Testis (tissue), 2 donors: ENCODE results near the gene TMEM267.

Source experiments
- CTCF ChIP-seq, 3 experiments: fragments of 450-650 bp in 2 of 3; fragments of 200-600 bp in 1 of 3; sonication (generic) in 1 of 3; IDR thresholded peaks; one replicate each; pipeline ENCODE4 v1.5.1; 2016 to 2019; ENCODE audit warnings: antibody characterized with exemption in 3 of 3, mild to moderate bottlenecking in 2 of 3, moderate library complexity in 1 of 3
- POLR2A ChIP-seq: fragments of 450-650 bp; IDR thresholded peaks from one replicate; pipeline ENCODE4 v1.6.1; 2017; ENCODE audit warnings: antibody characterized with exemption, mild to moderate bottlenecking, moderate library complexity

GRCh38 chr5:43412644-43413043 is 71.0 kb downstream of the TMEM267 start:
- TF ChIP-seq CTCF (IDR thresholded peaks at IDR 0.05) (no peak), POLR2A (no peak)
